ENCODE data around the gene LGALS7. TPM values are rescaled to one million over a fixed set of nuclear protein-coding genes. Genes with fewer than 3 reads are reported as not detected.

Gene LGALS7
- total RNA-seq, 3 donors from 2014 or later: not detected

DNA sequence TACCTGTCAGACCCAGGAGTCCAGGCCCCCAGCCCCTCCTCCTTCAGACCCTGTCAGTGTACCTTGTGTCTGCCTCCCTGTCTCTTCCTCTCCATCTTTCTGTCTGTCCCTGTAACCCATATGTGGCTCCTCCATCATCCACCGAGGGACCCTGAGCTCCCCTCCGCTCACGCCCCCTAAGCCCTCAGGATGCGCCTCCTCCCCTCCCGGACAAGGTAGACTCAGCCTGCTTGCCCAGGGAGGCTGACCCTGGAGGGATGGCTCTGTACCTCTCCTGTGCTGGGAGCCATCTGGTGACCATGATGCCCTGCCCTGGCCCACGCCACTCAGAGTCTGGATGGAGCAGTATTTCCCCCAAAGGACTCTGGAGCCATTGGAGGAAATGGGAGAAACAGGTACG is 28.0 kb downstream of the LGALS7 start:
- intact Hi-C loops (cut with DNase I, micrococcal nuclease): no loop called here
- H3K4me3 ChIP-seq: no peak overlapping the region
- ATAC-seq (no peak), DNase-seq (no peak)
- H3K9me3 ChIP-seq: no peaks in the 10 kb centered on the region
- no peaks in the 10 kb centered on the region for H3K4me1 ChIP-seq (ENCODE audit: low read depth)
- TF ChIP-seq, protein P1, sequence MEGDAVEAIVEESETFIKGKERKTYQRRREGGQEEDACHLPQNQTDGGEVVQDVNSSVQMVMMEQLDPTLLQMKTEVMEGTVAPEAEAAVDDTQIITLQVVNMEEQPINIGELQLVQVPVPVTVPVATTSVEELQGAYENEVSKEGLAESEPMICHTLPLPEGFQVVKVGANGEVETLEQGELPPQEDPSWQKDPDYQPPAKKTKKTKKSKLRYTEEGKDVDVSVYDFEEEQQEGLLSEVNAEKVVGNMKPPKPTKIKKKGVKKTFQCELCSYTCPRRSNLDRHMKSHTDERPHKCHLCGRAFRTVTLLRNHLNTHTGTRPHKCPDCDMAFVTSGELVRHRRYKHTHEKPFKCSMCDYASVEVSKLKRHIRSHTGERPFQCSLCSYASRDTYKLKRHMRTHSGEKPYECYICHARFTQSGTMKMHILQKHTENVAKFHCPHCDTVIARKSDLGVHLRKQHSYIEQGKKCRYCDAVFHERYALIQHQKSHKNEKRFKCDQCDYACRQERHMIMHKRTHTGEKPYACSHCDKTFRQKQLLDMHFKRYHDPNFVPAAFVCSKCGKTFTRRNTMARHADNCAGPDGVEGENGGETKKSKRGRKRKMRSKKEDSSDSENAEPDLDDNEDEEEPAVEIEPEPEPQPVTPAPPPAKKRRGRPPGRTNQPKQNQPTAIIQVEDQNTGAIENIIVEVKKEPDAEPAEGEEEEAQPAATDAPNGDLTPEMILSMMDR (IDR thresholded peaks at IDR 0.05): no peak
- H3K36me3 ChIP-seq (ENCODE audit: low read depth): no peaks in the 10 kb centered on the region

DNA sequence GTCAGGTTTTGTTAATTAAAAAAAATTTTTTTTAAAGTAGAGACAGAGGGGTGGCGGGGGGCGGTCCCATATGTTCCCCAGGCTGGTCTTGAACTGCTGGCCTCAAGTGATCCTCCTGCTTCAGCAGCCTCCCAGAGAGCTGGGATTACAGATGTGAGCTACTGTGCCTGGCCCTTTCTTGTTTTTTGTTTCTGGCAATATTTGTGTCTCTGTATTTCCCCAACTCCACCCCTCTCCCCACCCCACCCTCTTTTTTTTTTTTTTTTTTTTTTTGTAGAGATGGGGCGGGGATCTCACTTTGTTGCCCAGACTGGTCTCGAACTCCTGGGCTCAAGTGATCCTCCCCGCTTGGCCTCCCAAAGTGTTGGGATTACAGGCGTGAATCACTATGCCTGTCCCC is 28.4 kb downstream of the LGALS7 start:
- no peaks in the 10 kb centered on the region for H3K36me3 ChIP-seq (ENCODE audit: low read depth)
- no peak for DNase-seq
- no peak for ATAC-seq
- H3K9me3 ChIP-seq: no peaks in the 10 kb centered on the region
- H3K4me1 ChIP-seq (ENCODE audit: low read depth): no peaks in the 10 kb centered on the region
- H3K4me3 ChIP-seq: no peak overlapping the region
- TF ChIP-seq, protein P1 (IDR thresholded peaks at IDR 0.05): no peak
- intact Hi-C loops (cut with DNase I, micrococcal nuclease): no loop called here

DNA sequence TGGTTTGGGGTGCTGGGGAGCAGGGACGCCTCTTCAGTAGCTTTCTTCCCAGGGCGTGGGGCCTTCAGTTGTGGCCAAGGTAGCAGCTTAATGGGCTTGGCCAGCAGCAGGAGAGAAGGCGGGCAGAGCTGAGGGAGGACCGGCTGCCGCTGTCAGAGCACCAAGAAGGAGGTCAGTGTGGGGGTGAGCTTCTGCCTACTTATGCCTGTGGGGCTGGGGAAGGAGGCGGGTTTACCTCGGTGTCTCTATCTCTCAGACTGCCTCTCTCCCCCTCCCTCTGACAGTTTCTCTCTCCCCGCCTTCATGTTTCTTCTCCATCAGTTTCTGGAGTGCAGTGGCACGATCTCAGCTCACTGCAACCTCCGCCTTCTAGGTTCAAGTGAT is 29.0 kb downstream of the LGALS7 start, which contains the start of gene CAPN12:
Gene CAPN12 (minus strand): TSS at position 177 of the 384 bp plus-strand sequence. CDS start 309 bp downstream, outside the sequence.
- Histone ChIP-seq H3K9me3 (no peaks in the 10 kb centered on the region), H3K4me1 (ENCODE audit: low read depth) (no peaks in the 10 kb centered on the region), H3K4me3 (no peak within 1 kb of the TSS), H3K36me3 (ENCODE audit: low read depth) (no peaks in the 10 kb centered on the region)
- ATAC-seq: no peak
- TF ChIP-seq, protein P1 (IDR thresholded peaks at IDR 0.05): no peak
- intact Hi-C loops (cut with DNase I, micrococcal nuclease): no loop called here
- no peak for DNase-seq

DNA sequence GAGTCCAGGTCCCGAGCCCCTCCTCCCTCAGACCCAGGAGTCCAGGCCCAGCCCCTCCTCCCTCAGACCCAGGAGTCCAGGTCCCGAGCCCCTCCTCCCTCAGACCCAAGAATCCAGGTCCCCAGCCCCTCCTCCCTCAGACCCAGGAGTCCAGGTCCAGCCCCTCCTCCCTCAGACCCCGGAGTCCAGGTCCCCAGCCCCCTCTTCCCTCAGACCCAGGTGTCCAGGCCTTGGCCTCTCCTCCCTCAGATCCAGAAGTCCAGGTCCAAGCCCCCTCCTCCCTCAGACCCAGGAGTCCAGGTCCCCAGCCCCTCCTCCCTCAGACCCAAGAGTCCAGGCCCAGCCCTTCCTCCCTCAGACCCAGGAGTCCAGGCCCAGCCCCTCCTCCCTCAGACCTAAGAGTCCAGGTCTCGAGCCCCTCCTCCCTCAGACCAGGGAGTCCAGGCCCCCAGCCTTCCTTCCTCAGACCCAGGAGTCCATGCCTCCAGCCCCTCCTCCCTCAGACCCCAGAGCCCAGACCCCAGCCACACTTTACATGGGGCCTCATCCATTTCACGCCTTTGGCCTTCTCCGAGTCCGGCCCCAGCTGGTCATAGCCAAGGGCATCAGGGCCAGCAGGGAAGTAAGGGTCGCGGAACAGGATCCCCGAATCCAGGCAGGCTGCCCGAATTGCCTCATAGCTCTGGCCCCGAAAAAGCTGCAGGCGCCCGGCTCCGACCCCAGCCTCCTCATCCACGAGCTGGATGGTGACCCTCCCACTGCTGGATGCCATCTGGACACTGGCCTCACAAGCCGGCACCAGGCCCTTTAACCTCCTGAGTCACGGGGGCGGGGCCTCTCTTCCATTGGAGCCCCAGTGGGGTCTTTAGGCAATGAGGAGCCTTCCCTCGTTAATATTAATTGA is 29.7 kb downstream of the LGALS7 start:
- no peak overlapping the region for H3K4me3 ChIP-seq
- no peaks in the 10 kb centered on the region for H3K4me1 ChIP-seq (ENCODE audit: low read depth)
- no peaks in the 10 kb centered on the region for H3K36me3 ChIP-seq (ENCODE audit: low read depth)
- TF ChIP-seq, protein P1 (IDR thresholded peaks at IDR 0.05): no peak
- intact Hi-C loops (cut with DNase I, micrococcal nuclease): no loop called here
- DNase-seq (no peak), ATAC-seq (no peak)
- H3K9me3 ChIP-seq: no peaks in the 10 kb centered on the region

DNA sequence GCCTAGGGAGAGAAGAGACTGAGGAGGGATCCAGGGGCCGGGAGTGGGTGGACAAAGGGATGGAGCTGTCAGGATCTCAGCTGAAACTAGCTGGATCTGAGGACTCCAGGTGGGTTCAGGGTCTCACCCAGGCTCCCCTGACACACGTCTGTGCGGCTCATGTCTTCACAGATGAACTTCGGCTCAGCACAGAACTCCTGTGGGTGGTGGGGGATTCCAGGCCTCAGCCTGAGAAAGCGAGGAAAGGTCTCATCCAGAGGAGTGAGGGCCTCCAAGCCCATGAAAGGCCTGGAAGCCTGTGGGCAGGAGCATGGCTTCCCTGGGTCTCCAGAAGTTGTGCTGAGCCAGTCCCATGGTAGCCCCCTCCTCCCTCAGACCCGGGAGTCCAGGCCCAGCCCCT is 30.4 kb downstream of the LGALS7 start:
- intact Hi-C loops (cut with DNase I, micrococcal nuclease): no loop called here
- no peaks in the 10 kb centered on the region for H3K9me3 ChIP-seq
- no peaks in the 10 kb centered on the region for H3K4me1 ChIP-seq (ENCODE audit: low read depth)
- no peak overlapping the region for H3K4me3 ChIP-seq
- DNase-seq: no peak
- TF ChIP-seq, protein P1 (IDR thresholded peaks at IDR 0.05): no peak
- no peaks in the 10 kb centered on the region for H3K36me3 ChIP-seq (ENCODE audit: low read depth)
- no peak for ATAC-seq

Measured in mucosa of descending colon (tissue), 3 donors.